ENCODE data around the gene KIF20B. TPM values are rescaled to one million over a fixed set of nuclear protein-coding genes. Genes with fewer than 3 reads are reported as not detected.

Gene KIF20B
- total and polyA plus RNA-seq, 2 of the 13 experiments (the other 11 are each of a cell fraction or from before 2014, with no cell fraction given), result 3.5 to 38.6 TPM

DNA sequence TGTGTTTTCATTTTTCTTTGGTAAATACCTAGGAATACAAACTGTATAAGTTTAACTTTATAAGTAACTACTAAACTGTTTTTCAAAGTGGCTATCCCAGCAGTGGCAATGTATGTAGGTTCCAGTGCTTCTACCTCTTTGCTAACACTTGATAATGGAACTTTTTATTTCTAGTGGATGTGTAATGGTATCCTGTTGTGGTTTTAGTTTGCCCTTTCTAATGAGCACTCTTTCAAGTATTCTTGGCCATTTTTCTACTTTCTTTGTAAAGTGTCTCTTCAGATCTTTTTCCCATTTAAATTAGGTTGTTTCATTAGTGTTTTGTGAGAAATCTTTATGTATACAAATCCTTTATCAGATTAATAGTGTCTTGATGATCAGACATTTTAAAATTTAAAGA, 4.6 kb downstream of the KIF20B start:
- H2AFZ ChIP-seq (ENCODE audit: low read length), result no peak overlapping the region
- intact Hi-C loops (cut with micrococcal nuclease; ENCODE audit: unreplicated experiment) (no loop called here), in situ Hi-C loops (cut with HindIII; ENCODE audit: extremely low pct_ligation_motif_present, low pct_unique_long_range_greater_than_20kb) (no loop called here)
- H3K4me1 ChIP-seq (ENCODE audit: insufficient read depth, low read length), result peaks cover 56% of the 10 kb centered on the region
- no TSS peak for BruUV-seq (replicated peaks)
- no peak overlapping the region for H3K27ac ChIP-seq (ENCODE audit: extremely low read length, insufficient read depth, low read length)
- no peaks in the 10 kb centered on the region for H3K9me3 ChIP-seq (ENCODE audit: low read length)
- H3K4me3 ChIP-seq (replicated peaks in 1 of 3; ENCODE audit: insufficient read depth in 1 of 3, low read depth in 2 of 3, low read length in 3 of 3), result no peak overlapping the region; a peak in 1 of 6 replicates
- DNase-seq (ENCODE audit: low spot score), result no peak
- peak overlapping the region; percentile 8; the same call in 1 of the 2 replicates for H3K4me2 ChIP-seq (ENCODE audit: low read depth, low read length)
- no peak for ATAC-seq
- no peak overlapping the region for H3K9ac ChIP-seq (ENCODE audit: insufficient read depth, low read depth, low read length)
- CTCF ChIA-PET (ENCODE audit: low intra/inter-chr PET ratio, low total read pairs), result no interaction called here
- no peak for FAIRE-seq
- peaks cover 87% of the 10 kb centered on the region for H3K79me2 ChIP-seq (ENCODE audit: insufficient read depth, low read length)
- TF ChIP-seq GATA4 (IDR thresholded peaks at IDR 0.05; ENCODE audit: borderline replicate concordance, low read depth) (no peak), FOXA3 (CRISPR knock-in tag; IDR thresholded peaks at IDR 0.05) (no peak), ZSCAN12 (CRISPR knock-in tag; IDR thresholded peaks at IDR 0.05) (no peak)
- H3K36me3 ChIP-seq (replicated peaks in 1 of 2; ENCODE audit: control insufficient read depth in 1 of 2, insufficient read depth in 2 of 2, low read length in 2 of 2), result peaks cover 0 to 1% of the 10 kb centered on the region in 2 experiments; a peak in 2 of 5 replicates
- no peaks in the 10 kb centered on the region for H4K20me1 ChIP-seq (ENCODE audit: insufficient read depth, low read length)
- POLR2A ChIA-PET, result interaction anchor here (1.0 to 1.3 kb wide), 2 partner anchors 60 to 62 kb away, joined by 3 read pairs; no protein-coding TSS in a partner anchor
- peaks cover 0 to 7% of the 10 kb centered on the region in 2 experiments; a peak in 1 of 5 replicates for H3K27me3 ChIP-seq (ENCODE audit: control insufficient read depth in 1 of 2, insufficient read depth in 2 of 2, low read length in 2 of 2)

DNA sequence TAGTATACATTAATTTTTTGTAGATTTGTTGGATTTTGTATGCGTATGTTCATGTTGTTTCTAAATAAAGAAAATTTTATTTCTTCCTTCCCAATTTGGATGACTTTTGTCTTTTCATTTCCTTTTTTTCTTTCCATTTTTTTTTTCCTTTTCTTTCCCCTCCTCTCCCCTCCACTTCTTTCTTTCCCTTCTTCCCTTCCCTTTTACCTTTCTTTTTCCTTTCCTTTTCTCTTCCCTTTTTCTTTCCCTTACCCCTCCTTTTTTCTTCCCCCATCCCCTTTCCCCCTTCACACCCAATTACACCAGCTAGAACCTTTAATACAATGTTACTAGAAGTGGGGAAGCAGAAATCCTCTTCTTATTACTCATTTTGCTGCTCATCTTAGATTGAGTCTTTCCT, 6.0 kb downstream of the KIF20B start:
- H3K27ac ChIP-seq (ENCODE audit: extremely low read length, insufficient read depth, low read length), result no peak overlapping the region
- intact Hi-C loops (cut with micrococcal nuclease; ENCODE audit: unreplicated experiment) (no loop called here), in situ Hi-C loops (cut with HindIII; ENCODE audit: extremely low pct_ligation_motif_present, low pct_unique_long_range_greater_than_20kb) (no loop called here)
- no peak for ATAC-seq
- no TSS peak for BruUV-seq (replicated peaks)
- H3K4me3 ChIP-seq (replicated peaks in 1 of 3; ENCODE audit: insufficient read depth in 1 of 3, low read depth in 2 of 3, low read length in 3 of 3), result no peak overlapping the region
- no peak overlapping the region for H2AFZ ChIP-seq (ENCODE audit: low read length)
- no peak for DNase-seq (ENCODE audit: low spot score)
- H3K36me3 ChIP-seq (replicated peaks in 1 of 2; ENCODE audit: control insufficient read depth in 1 of 2, insufficient read depth in 2 of 2, low read length in 2 of 2), result peaks cover 3% of the 10 kb centered on the region in 2 experiments; a peak in 2 of 5 replicates
- TF ChIP-seq, protein P1, sequence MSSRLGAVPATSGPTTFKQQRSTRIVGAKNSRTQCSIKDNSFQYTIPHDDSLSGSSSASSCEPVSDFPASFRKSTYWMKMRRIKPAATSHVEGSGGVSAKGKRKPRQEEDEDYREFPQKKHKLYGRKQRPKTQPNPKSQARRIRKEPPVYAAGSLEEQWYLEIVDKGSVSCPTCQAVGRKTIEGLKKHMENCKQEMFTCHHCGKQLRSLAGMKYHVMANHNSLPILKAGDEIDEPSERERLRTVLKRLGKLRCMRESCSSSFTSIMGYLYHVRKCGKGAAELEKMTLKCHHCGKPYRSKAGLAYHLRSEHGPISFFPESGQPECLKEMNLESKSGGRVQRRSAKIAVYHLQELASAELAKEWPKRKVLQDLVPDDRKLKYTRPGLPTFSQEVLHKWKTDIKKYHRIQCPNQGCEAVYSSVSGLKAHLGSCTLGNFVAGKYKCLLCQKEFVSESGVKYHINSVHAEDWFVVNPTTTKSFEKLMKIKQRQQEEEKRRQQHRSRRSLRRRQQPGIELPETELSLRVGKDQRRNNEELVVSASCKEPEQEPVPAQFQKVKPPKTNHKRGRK (CRISPR knock-in tag; IDR thresholded peaks at IDR 0.05), result peak; percentile 88; the same call in 1 of the 2 replicates
- TF ChIP-seq HOXA3 (CRISPR knock-in tag; IDR thresholded peaks at IDR 0.05), result no peak
- no peak for TF ChIP-seq SOX5 (CRISPR knock-in tag; IDR thresholded peaks at IDR 0.05; ENCODE audit: borderline replicate concordance)
- TF ChIP-seq THYN1 (CRISPR knock-in tag; IDR thresholded peaks at IDR 0.05; ENCODE audit: borderline replicate concordance, low read depth), result no peak
- TF ChIP-seq ZBTB3 (CRISPR knock-in tag; IDR thresholded peaks at IDR 0.05; ENCODE audit: borderline replicate concordance, low read depth), result no peak
- no peak overlapping the region for H3K9ac ChIP-seq (ENCODE audit: insufficient read depth, low read depth, low read length)
- POLR2A ChIA-PET, result interaction anchor here (1.3 to 1.6 kb wide), 2 partner anchors 61 to 63 kb away, joined by 3 read pairs; no protein-coding TSS in a partner anchor
- H3K9me3 ChIP-seq (ENCODE audit: low read length), result no peaks in the 10 kb centered on the region
- no peak overlapping the region for H3K4me2 ChIP-seq (ENCODE audit: low read depth, low read length)
- H3K79me2 ChIP-seq (ENCODE audit: insufficient read depth, low read length), result peaks cover 79% of the 10 kb centered on the region
- no peaks in the 10 kb centered on the region for H4K20me1 ChIP-seq (ENCODE audit: insufficient read depth, low read length)
- H3K4me1 ChIP-seq (ENCODE audit: insufficient read depth, low read length), result peaks cover 56% of the 10 kb centered on the region
- 94% methylated on average over 1 of the region's 1 CpG for WGBS (ENCODE audit: low lambda C conversion rate)
- no peak for FAIRE-seq
- H3K27me3 ChIP-seq (ENCODE audit: control insufficient read depth in 1 of 2, insufficient read depth in 2 of 2, low read length in 2 of 2), result no peaks in the 10 kb centered on the region
- CTCF ChIA-PET (ENCODE audit: low intra/inter-chr PET ratio, low total read pairs), result no interaction called here
